ENCODE results near the gene ELMOD3.

The ELMOD3 gene

GRCh38 chr2:85385746-85386145 lies 31.2 kb downstream of the ELMOD3 start:
- POLR2A ChIA-PET: no interaction called here

GRCh38 chr2:85387754-85388153 lies 33.2 kb downstream of the ELMOD3 start:
- Histone ChIP-seq H3K27ac (ENCODE audit: extremely low read depth, low read depth, low read length) (no peak overlapping the region), H3K4me3 (ENCODE audit: low read depth, low read length) (no peak overlapping the region), H3K9me3 (ENCODE audit: control insufficient read depth, insufficient read depth, low read depth, low read length) (no peaks in the 10 kb centered on the region), H3K36me3 (ENCODE audit: control insufficient read depth in 2 of 2, insufficient read depth in 1 of 2, low read length in 2 of 2) (peaks cover under 1 to 57% of the 10 kb centered on the region in 2 experiments; a peak in 2 of 3 replicates), H3K4me1 (ENCODE audit: control insufficient read depth, insufficient read depth, low read length) (no peaks in the 10 kb centered on the region)
- ChIA-PET POLR2A (no interaction called here), CTCF (interaction anchor here (4.7 kb wide), 1 partner anchor 165 kb away, joined by 62 read pairs; no protein-coding TSS in a partner anchor)
- TF ChIP-seq ZNF354C (tag by site-specific recombination; IDR thresholded peaks at IDR 0.05; ENCODE audit: borderline replicate concordance, low read depth) (no peak), ZNF521 (tag by site-specific recombination; IDR thresholded peaks at IDR 0.05) (no peak), KLF16 (tag by site-specific recombination; IDR thresholded peaks at IDR 0.05) (no peak), RBAK (tag by site-specific recombination; IDR thresholded peaks at IDR 0.05) (no peak)

More at GRCh38 chr2:85385746-85386145, 31.2 kb downstream of the ELMOD3 start:
- Histone ChIP-seq H3K9me3 (ENCODE audit: control insufficient read depth, insufficient read depth, low read depth, low read length) (no peaks in the 10 kb centered on the region), H3K4me1 (ENCODE audit: control insufficient read depth, insufficient read depth, low read length) (no peaks in the 10 kb centered on the region), H3K27ac (ENCODE audit: extremely low read depth, low read depth, low read length) (no peak overlapping the region), H3K4me3 (ENCODE audit: low read depth, low read length) (no peak overlapping the region), H3K36me3 (ENCODE audit: control insufficient read depth in 2 of 2, insufficient read depth in 1 of 2, low read length in 2 of 2) (peaks cover 3 to 49% of the 10 kb centered on the region in 2 experiments; a peak in 2 of 3 replicates)
- TF ChIP-seq PRDM10 (tag by site-specific recombination; IDR thresholded peaks at IDR 0.05) (no peak), FEZF1 (tag by site-specific recombination; IDR thresholded peaks at IDR 0.05) (no peak), MEIS1 (CRISPR knock-in tag; IDR thresholded peaks at IDR 0.05; ENCODE audit: borderline replicate concordance) (no peak), ZFP69B (tag by site-specific recombination; IDR thresholded peaks at IDR 0.05) (no peak), ZNF658 (tag by site-specific recombination; IDR thresholded peaks at IDR 0.05) (no peak), BCL11B (tag by site-specific recombination; IDR thresholded peaks at IDR 0.05; ENCODE audit: low read depth) (no peak), ZNF404 (tag by site-specific recombination; IDR thresholded peaks at IDR 0.05) (no peak)
- CTCF ChIA-PET: interaction anchor here (0.5 to 1.0 kb wide), 2 partner anchors 165 to 216 kb away, joined by 3 to 4 read pairs; no protein-coding TSS in a partner anchor

- H3K27ac ChIP-seq (ENCODE audit: extremely low read depth, low read depth, low read length): no peak overlapping the region
- no peaks in the 10 kb centered on the region for H3K4me1 ChIP-seq (ENCODE audit: control insufficient read depth, insufficient read depth, low read length)
- H3K9me3 ChIP-seq (ENCODE audit: control insufficient read depth, insufficient read depth, low read depth, low read length): no peaks in the 10 kb centered on the region
- TF ChIP-seq KLF1 (tag by site-specific recombination; IDR thresholded peaks at IDR 0.05) (no peak), ZNF37A (tag by site-specific recombination; IDR thresholded peaks at IDR 0.05) (no peak), ZNF175 (tag by site-specific recombination; IDR thresholded peaks at IDR 0.05) (no peak), SCRT2 (tag by site-specific recombination; IDR thresholded peaks at IDR 0.05) (no peak), PATZ1 (tag by site-specific recombination; IDR thresholded peaks at IDR 0.05) (no peak), TSHZ1 (tag by site-specific recombination; IDR thresholded peaks at IDR 0.05; ENCODE audit: borderline replicate concordance) (no peak), ZNF639 (tag by site-specific recombination; IDR thresholded peaks at IDR 0.05) (no peak)
- H3K36me3 ChIP-seq (ENCODE audit: control insufficient read depth in 2 of 2, insufficient read depth in 1 of 2, low read length in 2 of 2): peaks cover 0 to 54% of the 10 kb centered on the region in 2 experiments; a peak in 2 of 3 replicates
- POLR2A ChIA-PET: interaction anchor here (1.3 to 1.4 kb wide), 2 partner anchors 34 to 150 kb away, joined by 4 to 6 read pairs; partner anchors contain the start of genes ELMOD3, MAT2A and RETSAT
- CTCF ChIA-PET: interaction anchor here (0.9 to 4.7 kb wide), 5 partner anchors 22 to 318 kb away, joined by 3 to 62 read pairs (median 4); no protein-coding TSS in a partner anchor
- no peak overlapping the region for H3K4me3 ChIP-seq (ENCODE audit: low read depth, low read length)
Measured at GRCh38 chr2:85388878-85389538, 34.4 kb downstream of the ELMOD3 start.

Data from HEK293 (cell line).